ENCODE data around the gene RAB33A.

- TF ChIP-seq CTCF (IDR thresholded peaks at IDR 0.05) = no peak
- no peak for TF ChIP-seq POLR2A (IDR thresholded peaks at IDR 0.05)
Measured at GRCh38 chrX:130172127-130172845, 524 bp downstream of the RAB33A start.

Data from thyroid gland (tissue), 4 donors.